ENCODE results near the gene SPATA33.
"Not testable (repeated sequence)": the region's sequence is repeated elsewhere in the genome, so short reads cannot be mapped to it uniquely, and the experiment has no call there.

SPATA33 gene

DNA sequence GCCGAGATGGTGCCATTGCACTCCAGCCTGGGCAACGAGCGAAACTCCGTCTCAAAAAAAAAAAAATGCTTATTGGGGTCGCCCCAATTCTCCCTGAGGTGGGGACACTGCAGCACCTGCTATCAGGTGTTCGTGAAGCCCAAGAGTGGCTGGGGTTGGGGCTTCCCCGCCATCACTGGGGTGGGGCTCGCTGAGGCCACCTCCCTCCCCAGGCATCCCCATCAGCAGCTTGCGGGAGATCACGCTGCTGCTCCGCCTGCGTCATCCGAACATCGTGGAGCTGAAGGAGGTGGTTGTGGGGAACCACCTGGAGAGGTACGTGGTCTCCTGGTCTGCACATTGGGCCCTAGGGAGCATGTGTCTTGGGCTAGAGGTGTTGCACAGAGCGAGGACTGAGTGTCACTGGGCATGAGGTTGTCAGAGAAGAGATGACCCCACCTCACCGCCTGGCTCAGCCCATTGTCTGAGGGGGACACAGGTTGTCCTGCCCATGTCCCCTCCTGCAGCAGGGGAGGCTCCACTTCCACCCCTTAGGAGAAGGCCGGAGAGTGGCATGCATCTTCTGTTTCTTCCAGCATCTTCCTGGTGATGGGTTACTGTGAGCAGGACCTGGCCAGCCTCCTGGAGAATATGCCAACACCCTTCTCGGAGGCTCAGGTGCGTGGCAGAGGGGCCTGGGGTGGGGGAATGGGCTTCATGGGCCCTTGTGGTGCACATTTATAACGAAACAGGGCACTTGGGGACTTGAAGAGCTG lies 33.8 kb downstream of the SPATA33 start:
- in situ Hi-C loops (cut with MboI; ENCODE audit: low sequenced_read_pairs), result no loop called here

DNA sequence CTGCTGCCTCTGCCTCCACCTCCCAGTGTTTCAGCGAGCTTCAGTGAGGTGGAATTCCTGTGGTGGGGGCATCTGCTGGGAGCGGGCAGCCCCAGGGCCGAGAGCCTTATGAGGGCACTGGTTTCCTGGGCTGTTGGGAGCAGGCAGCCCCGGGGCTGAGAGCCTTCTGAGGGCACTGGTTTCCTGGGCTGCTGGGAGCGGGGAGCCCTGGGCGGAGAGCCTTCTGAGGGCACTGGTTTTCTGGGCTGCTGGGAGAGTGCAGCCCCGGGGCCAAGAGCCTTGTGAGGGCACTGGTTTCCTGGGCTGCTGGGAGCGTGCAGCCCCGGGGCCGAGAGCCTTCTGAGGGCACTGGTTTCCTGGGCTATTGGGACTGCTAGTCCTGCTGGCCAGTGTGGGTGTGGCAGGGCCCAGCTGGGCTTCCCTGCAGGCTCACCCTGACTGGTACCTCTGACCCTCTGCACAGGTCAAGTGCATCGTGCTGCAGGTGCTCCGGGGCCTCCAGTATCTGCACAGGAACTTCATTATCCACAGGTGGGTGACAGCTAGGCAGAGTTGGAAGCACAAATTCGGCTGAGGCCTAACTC lies 34.4 kb downstream of the SPATA33 start:
- in situ Hi-C loops (cut with MboI; ENCODE audit: low sequenced_read_pairs), result no loop called here

DNA sequence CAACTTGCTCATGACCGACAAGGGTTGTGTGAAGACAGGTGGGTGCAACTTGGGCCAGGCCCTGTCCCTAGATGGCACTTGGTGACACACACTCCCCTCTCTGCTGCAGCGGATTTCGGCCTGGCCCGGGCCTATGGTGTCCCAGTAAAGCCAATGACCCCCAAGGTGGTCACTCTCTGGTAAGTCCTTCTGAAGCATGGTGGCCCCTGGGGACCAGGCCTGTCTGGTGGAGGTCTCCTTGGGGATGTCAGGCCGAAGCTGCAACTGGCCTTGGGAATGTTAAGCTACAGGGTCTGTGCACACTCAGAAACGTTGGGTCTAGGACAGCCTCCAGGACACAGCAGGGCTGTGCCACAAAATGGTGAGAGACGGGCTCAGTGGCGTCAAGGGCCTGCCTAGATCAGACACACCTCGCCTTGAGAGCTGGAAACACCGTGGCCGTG lies 35.7 kb downstream of the SPATA33 start:
- in situ Hi-C loops (cut with MboI; ENCODE audit: low sequenced_read_pairs), result no loop called here

DNA sequence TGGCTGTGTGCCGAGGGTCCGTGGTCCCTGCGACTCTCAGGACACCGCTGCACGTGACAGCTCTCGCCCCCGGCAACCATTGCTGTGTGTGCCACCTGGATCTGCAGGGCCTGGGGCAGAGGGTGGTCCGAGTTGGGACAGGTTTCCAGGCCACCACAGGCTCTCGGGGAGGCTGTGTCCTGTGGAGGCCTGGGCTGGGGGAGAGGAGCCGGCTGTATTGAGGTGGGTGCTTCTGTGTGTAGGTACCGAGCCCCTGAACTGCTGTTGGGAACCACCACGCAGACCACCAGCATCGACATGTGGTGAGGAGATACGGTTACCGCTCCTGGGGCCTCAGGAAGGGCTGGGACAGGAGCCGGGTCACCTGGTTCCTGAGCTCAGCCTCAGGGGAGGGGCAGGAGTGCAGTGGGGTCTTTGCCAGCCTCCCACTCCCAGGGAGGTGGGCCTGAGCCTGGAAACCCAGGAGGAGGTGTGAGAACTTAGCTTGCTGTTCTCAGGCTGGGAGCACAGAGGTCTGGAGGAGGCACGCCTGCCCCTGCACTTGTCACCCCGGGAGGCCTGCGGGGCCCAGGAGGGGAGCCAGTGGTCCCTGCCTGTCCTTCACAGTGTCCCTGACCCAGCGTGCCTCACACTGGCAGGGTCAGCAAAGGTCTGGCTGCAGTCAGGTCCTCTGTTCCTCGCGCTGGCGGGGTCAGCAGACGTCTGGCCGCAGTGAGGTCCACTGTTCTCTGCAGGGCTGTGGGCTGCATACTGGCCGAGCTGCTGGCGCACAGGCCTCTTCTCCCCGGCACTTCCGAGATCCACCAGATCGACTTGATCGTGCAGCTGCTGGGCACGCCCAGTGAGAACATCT lies 36.5 kb downstream of the SPATA33 start:
- in situ Hi-C loops (cut with MboI; ENCODE audit: low sequenced_read_pairs), result no loop called here

DNA sequence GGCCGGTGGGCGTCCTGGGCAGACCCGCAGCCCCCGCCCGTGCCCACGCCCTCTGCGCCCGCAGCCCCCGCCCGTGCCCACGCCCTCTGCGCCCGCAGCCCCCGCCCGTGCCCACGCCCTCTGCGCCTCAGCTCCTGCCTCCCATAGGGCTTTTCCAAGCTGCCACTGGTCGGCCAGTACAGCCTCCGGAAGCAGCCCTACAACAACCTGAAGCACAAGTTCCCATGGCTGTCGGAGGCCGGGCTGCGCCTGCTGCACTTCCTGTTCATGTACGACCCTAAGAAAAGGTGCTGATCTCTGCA lies 37.1 kb downstream of the SPATA33 start:
- in situ Hi-C loops (cut with MboI; ENCODE audit: low sequenced_read_pairs), result not testable (repeated sequence)

DNA sequence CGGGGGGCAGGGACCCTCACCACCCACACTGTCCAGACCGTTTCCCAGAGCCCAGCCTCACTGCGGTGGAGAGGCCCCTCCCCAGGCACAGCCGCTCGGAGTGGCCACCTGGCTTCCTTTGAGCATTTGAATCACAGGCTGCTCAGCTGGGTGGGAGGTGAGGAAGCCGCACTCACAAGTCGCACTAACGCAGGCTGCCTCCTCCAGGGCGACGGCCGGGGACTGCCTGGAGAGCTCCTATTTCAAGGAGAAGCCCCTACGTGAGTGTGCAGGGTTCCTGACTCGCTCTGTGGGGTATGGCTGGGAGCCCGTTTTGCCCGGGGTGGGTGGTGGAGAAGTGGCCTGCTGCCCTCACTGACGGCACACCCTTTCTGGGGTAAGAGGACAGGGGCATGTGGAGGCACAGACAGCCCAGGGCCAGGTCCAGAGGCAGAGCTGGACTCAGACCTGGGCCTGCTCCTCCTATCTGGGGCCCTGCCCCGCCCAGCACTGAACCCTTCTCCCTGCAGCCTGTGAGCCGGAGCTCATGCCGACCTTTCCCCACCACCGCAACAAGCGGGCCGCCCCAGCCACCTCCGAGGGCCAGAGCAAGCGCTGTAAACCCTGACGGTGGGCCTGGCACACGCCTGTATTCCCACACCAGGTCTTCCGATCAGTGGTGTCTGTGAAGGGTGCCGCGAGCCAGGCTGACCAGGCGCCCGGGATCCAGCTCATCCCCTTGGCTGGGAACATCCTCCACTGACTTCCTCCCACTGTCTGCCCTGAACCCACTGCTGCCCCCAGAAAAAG lies 37.6 kb downstream of the SPATA33 start:
- in situ Hi-C loops (cut with MboI; ENCODE audit: low sequenced_read_pairs), result no loop called here

DNA sequence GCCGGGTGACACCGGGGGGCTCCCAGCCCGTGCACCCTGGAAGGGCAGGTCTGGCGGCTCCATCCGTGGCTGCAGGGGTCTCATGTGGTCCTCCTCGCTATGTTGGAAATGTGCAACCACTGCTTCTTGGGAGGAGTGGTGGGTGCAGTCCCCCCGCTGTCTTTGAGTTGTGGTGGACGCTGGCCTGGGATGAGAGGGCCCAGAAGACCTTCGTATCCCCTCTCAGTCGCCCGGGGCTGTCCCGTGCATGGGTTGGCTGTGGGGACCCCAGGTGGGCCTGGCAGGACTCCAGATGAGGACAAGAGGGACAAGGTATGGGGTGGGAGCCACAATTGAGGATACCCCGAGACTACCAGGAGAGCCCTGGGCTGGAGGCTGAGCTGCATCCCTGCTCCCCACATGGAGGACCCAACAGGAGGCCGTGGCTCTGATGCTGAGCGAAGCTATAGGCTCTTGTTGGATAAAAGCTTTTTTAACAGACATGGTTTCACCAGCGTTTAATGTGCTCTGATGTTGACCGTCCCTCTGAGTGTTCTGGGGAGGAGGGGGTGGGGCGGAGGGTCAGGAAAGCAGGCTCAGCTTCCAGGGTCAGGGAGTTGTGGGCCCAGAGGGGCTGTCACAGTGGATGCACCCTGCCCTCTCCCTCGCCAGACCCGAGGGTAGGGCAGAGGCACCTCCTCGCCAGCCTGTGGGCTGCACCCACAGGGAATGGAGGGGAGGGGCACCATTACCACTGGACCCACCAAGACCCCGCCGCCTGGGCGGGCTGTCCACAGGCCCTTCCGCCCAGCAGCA lies 38.4 kb downstream of the SPATA33 start:
- in situ Hi-C loops (cut with MboI; ENCODE audit: low sequenced_read_pairs), result no loop called here

DNA sequence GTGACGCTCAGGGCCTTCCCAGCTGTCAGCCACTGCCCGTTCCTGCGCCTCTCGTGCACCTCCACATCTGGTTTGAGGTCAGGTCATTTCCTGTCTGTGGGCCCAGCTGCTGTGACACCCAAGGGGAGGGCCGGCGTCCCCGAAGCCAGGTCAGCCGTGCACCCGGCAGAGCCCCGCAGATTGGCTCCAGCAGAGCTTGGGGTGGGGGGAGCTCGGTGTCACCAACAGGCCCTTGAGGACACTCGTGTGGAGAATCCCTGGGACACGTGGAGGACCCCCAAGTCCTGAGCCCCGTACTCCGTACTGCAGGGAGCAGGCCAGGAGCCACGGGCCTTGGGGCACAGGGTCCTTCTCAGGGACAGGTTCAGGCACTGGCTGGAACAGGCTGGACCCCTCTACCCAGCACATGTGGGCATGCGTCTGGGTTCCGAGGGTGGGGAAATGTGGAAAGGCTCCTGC lies 39.1 kb downstream of the SPATA33 start:
- in situ Hi-C loops (cut with MboI; ENCODE audit: low sequenced_read_pairs), result no loop called here

DNA sequence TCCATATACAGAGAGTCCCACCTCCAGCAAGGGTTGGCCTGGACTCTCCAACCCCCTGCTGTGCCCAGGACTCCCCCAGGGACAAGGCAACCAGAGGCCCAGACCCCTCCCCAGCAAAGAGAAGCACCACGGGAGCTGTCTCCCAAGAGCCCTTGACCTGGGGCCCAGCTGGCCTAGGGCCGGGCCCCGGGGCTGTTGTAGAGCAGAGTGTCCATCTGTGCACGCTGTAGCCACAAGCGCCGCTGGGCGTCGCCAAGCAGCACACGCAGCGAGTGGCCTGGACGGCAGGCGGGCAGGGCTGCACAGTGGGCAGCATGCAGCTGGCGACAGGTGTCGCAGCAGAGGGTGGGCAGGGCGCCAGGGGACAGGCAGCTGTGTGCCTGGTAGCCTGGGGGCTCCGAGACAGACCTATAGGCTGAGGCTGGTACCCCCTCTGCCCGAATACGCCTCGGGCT lies 39.6 kb downstream of the SPATA33 start:
- in situ Hi-C loops (cut with MboI; ENCODE audit: low sequenced_read_pairs), result no loop called here

DNA sequence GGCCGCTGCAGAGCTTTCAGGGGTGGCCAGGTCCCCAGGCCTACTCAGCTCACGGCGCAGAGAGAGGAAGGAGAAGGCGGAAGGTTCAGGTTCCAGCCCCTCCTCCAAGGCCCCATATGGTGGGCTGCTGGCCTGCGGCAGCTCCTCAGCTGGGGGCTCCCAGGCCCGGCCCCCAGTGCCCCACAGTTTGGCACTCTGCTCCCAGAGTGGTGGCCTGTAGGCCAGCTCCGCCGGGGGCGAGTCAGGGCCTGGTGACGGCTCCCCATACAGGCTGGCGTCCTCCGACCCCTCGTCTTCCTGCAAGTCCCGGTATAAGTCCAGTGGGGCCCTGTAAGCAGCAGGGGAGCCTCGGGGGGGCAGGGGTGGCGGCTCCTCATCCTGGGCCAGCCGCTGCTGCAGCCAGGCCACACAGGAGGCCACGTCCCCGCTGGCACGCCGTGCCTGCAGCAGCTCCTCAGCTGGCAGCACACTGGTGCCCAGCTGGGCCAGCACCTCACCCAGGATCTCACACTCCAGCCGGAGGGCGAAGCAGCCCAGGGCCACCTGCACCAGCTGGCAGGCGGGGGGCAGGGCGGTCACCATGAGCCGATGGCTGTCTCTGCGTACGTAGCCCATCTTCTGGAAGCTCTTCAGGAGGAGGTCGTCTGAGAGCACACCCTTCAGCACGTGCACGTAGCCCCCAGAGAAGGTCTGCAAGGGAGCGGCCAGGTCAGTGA lies 40.1 kb downstream of the SPATA33 start:
- in situ Hi-C loops (cut with MboI; ENCODE audit: low sequenced_read_pairs), result no loop called here

DNA sequence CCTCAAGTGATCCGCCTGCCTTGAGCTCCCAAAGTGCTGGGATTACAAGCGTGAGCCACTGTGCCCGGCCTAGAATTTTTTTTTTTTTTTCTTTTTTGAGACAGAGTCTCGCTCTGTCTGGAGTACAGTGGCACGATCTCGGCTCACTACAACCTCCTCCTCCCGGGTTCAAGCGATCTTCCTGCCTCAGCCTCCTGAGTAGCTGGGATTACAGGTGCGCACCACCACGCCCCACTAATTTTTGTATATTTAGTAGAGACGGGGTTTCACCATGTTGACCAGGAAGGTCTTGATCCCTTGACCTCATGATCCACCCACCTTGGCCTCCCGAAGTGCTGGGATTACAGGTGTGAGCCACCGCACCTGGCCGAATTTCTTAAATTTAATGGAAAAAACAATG lies 41.1 kb downstream of the SPATA33 start:
- in situ Hi-C loops (cut with MboI; ENCODE audit: low sequenced_read_pairs), result not testable (repeated sequence)

DNA sequence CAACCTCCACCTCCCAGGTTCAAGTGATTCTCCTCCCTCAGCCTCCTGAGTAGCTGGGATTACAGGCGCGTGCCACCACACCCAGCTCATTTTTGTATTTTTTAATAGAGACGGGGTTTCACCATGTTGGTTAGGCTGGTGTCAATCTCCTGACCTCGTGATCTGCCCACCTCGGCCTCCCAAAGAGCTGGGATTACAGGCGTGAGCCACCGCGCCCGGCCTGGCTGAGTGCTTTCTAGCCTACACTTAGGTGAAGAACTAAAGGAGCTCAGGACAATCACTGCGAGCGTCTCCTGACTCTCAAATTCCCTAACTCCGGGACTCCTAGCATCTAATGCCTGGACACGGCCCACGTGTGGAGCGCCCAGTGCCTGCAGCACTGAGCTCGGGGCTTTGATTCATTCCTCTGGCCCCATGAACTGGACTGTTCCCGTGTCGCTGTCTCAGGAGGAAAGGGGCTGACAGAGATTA lies 42.0 kb downstream of the SPATA33 start:
- in situ Hi-C loops (cut with MboI; ENCODE audit: low sequenced_read_pairs), result not testable (repeated sequence)

DNA sequence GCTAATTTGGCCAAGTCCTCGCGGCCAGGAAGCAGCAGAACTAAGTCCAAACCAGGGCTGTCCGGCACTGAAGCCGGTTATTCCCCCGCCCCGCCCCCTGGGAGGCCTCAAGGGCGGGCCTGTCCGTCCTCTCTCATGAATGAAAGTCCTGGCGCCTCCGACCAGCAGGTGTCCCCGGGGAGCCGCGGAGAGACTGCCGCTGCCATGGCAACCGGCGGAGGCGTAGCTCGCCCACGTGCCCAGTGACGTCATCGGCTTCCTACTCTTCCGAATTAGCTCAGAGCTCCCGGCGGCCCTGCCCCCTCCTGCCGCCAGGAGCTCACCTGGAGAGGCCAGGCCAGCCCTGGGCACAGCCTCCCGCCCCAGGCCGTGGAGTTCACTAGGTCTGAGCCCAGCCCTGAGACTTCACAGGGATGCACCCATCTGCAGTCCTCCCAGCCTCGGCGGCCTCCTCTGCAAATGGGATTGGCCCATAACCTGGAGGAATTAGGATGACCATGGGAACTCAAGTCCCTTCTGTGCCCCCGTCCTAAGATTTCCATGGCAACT lies 42.5 kb downstream of the SPATA33 start:
- in situ Hi-C loops (cut with MboI; ENCODE audit: low sequenced_read_pairs), result no loop called here

DNA sequence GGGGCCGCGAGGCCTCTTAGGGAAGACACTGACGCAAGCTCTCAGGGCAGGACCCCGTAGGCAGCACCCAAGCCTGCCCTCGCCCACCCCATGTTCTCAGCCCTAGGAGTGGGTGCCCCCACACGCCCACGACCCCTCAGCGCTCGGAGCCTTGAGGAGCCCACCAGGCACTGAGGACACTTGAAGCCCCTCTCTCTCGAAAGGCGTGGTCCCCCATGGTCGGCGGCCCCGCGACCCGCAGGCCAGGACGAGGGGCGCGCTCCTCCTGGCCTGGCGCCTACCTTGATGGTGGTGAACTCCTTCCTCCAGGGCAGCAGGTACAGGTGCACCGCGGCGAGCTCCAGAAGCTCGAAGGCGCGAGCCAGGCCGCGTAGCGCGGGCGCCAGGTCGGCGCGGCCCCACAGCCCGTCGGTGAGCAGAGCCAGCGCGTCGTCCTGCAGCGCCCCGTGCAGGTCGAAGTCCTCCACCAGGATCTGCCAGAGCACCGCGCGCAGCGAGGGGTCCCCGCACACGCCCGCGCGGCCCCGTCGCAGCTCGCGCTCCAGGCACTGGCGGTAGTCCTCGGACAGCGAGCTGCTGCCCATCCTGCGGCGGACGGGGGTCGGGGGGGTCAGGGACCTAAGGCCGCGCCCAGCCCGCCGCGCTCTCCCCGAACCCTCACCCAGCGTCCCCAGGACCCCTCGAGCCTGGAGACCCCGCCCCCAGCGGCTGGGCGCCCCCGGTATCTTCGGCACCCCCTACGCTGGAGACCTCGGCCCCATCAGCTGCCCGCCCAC lies 43.2 kb downstream of the SPATA33 start:
- in situ Hi-C loops (cut with MboI; ENCODE audit: low sequenced_read_pairs), result no loop called here

DNA sequence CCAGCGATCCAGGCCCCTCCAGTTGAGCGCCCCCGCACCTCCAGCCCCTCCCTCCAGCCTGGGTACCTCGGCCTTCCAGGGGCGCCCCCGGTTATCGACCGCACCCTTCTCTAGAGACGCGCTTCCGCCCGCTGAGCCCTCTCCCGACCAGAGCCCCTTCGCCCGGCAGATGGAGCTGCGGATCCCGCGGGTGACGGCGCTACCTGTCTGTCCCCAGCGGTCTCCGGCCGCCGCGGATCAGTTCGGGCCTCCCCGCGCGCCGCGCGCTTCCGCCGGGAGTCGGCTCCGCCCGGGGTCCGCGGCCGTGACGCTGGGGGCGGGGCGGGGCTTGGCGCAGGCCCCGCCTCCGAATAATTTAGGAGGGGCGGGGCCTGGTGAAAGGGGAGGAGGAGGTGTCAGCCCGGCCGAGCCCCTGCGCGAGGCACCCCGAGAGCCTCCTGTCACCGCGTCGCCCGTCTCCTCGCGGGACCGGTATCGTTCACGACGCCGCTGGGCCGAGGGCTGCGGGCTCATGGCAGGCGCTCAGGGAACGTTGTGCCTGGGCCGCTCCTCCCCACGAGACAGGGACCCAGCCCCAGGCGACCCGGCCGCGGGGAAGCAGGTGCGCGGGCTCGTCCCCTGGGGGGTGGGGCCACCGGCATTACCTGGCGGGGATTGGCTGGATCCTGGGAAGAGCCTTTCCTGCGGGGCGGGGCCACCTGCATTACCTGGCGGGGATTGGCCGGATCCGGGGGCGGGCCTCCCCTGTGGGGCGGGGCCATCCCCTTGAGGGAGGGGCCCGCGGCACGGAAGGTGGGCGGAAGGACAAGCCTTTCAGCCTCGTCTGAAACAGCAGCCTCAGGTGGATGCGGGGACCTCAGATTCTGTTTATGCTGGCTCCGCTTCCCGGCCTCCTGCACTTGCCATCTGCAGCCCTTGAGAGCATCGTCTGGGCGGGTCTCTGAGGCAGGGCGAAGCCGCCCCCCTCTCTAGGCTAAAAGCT lies 44.1 kb downstream of the SPATA33 start, which contains the start of gene SPATA2L:
Gene SPATA2L, minus strand, starts transcription at position 281 of the 982 bp plus-strand sequence. CDS start 473 bp downstream, outside the sequence.
- in situ Hi-C loops (cut with MboI; ENCODE audit: low sequenced_read_pairs), result no loop called here

DNA sequence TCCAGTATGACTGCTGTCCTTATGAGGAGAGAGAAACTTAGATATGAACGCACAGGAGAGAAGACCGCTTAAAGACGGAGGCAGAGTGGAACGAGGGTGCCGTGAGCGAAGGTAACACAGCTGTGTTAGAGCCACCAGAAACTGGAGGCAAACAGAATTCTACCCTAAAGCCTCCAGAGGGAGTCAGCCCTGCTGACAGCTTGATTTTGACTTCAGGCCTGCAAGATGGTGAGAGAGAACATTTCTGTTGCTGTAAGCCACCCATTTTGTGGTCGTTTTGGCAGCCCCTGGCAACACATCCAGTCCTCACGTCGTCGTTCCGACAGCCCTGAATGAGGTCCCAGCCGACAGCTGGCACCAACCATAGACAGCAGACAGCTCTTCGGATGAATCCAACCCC lies 46.6 kb downstream of the SPATA33 start:
- in situ Hi-C loops (cut with MboI; ENCODE audit: low sequenced_read_pairs), result no loop called here

DNA sequence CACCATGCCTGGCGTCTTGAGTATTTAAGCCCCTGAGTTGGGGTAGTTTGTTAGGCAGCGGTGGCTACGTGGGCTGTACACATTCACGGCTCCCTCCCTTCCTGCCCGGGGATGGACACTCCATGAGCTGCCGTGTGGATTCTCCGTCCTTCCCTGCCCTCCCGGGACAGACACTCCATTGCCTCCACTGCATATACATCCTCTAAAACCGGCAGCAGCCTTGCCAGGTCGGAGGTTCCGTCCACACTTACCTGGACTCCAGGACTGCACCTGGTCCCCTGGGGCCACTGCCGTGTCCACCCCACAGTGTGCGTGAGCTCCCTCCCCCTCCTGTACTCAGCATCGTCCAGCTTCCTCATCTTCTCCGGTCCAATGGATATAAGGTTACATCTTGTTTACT lies 47.4 kb downstream of the SPATA33 start:
- in situ Hi-C loops (cut with MboI; ENCODE audit: low sequenced_read_pairs), result no loop called here

Measured in HL-60/S4 treated with phorbol 12-myristate 13-acetate at 8.2 ng/mL for 4 days and 3 days (cell line).